Measurements from ENCODE around the gene CACNA2D3.

The CACNA2D3 gene

DNA sequence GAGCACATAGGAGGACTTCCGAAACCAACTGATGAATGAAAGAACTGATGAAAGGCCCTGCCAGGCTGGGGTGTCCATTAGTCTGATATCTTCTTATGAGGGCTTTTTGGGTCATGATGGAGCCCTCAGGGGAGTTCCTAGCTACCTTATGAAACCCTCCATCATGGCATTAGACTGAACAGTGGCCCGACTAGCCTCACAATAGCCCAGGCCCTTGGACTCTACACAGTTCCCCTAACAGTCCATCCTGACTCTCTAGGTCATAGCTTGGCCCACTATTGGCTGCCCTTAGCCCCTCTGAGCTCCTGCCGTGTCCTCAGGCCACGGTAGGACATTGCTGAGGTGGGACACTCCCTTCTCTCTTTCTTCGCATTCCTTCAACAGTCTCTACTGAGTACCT lies 365.9 kb downstream of the CACNA2D3 start:
- H3K14ac ChIP-seq (ENCODE audit: low read length) = no peak overlapping the region
- no peak overlapping the region for H3K18ac ChIP-seq (ENCODE audit: low read length)
- WGBS, 2 donors (ENCODE audit: extremely low coverage in 2 of 2, insufficient read length in 2 of 2, insufficient replicate concordance in 1 of 2) = no CpG with 5 or more reads among the region's 5 CpGs
- H2AK5ac ChIP-seq (ENCODE audit: low read depth, low read length) = no peak overlapping the region
- no peak overlapping the region for H3K9ac ChIP-seq (ENCODE audit: low read depth, low read length, poor library complexity)
- DNase-seq (ENCODE audit: low spot score) = no peak
- no peaks in the 10 kb centered on the region for H3K36me3 ChIP-seq (replicated peaks in 1 of 2; ENCODE audit: control insufficient read depth in 2 of 2, insufficient read depth in 2 of 2, low read length in 2 of 2)
- H2BK120ac ChIP-seq (ENCODE audit: low read depth, low read length) = no peak overlapping the region
- H3K23ac ChIP-seq (ENCODE audit: low read depth, low read length, poor library complexity) = no peak overlapping the region
- H3K27me3 ChIP-seq (ENCODE audit: control insufficient read depth in 3 of 3, insufficient read depth in 3 of 3, low read depth in 1 of 3, low read length in 3 of 3) = no peaks in the 10 kb centered on the region
- no peak overlapping the region for H2BK5ac ChIP-seq (ENCODE audit: low read length)
- H3K27ac ChIP-seq (replicated peaks; ENCODE audit: low read length) = no peak overlapping the region
- H2BK15ac ChIP-seq (ENCODE audit: low read length) = no peak overlapping the region
- peaks cover 0 to 5% of the 10 kb centered on the region in 2 donors for H3K4me1 ChIP-seq (ENCODE audit: control insufficient read depth in 2 of 2, insufficient read depth in 1 of 2, low read depth in 1 of 2, low read length in 2 of 2)
- H3K4me3 ChIP-seq (ENCODE audit: low read length in 2 of 2) = no peak overlapping the region
- no peak overlapping the region for H2BK12ac ChIP-seq (ENCODE audit: low read length)
- H4K91ac ChIP-seq (ENCODE audit: low read depth, low read length, poor library complexity) = no peak overlapping the region
- no peaks in the 10 kb centered on the region for H3K9me3 ChIP-seq (replicated peaks in 1 of 2; ENCODE audit: control insufficient read depth in 2 of 2, insufficient read depth in 1 of 2, low read depth in 1 of 2, low read length in 2 of 2)
- no peak overlapping the region for H3K4me2 ChIP-seq (ENCODE audit: insufficient read depth, low read length, poor library complexity, severe bottlenecking)
- H4K8ac ChIP-seq (ENCODE audit: low read depth, low read length) = no peak overlapping the region
- H2AFZ ChIP-seq (ENCODE audit: low read length) = no peak overlapping the region
- no peaks in the 10 kb centered on the region for H3K79me1 ChIP-seq (ENCODE audit: low read depth, low read length)
- no peak overlapping the region for H3K4ac ChIP-seq (ENCODE audit: low read length)

DNA sequence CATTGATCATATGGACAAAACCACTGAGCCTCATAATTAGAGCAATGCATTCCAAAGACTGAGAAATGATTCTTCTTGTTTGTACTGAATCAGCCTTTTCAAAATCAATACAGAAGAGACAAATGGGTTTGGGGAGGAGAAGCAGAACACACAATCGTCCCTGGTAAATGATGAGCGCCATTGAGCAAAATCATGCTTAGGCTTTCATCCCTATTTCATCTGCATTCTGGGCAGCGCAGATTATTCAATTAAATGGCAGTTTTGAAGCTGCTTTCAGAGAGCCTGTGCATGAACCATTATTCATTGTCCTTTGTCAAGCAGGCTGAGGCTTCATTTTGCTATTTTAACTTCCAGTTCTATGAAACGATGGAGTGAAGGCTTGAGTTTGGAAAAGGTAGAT lies 371.9 kb downstream of the CACNA2D3 start:
- H3K4ac ChIP-seq (ENCODE audit: low read length) = no peak overlapping the region
- H3K9ac ChIP-seq (ENCODE audit: low read depth, low read length, poor library complexity) = no peak overlapping the region
- no peak overlapping the region for H3K27ac ChIP-seq (replicated peaks; ENCODE audit: low read length)
- no peak overlapping the region for H3K4me2 ChIP-seq (ENCODE audit: insufficient read depth, low read length, poor library complexity, severe bottlenecking)
- no peak overlapping the region for H2AK5ac ChIP-seq (ENCODE audit: low read depth, low read length)
- H2AFZ ChIP-seq (ENCODE audit: low read length) = no peak overlapping the region
- no peak overlapping the region for H2BK12ac ChIP-seq (ENCODE audit: low read length)
- H3K23ac ChIP-seq (ENCODE audit: low read depth, low read length, poor library complexity) = no peak overlapping the region
- peaks cover 0 to 2% of the 10 kb centered on the region in 2 donors for H3K9me3 ChIP-seq (replicated peaks in 1 of 2; ENCODE audit: control insufficient read depth in 2 of 2, insufficient read depth in 1 of 2, low read depth in 1 of 2, low read length in 2 of 2)
- H3K79me1 ChIP-seq (ENCODE audit: low read depth, low read length) = no peaks in the 10 kb centered on the region
- H4K91ac ChIP-seq (ENCODE audit: low read depth, low read length, poor library complexity) = no peak overlapping the region
- no peak overlapping the region for H2BK120ac ChIP-seq (ENCODE audit: low read depth, low read length)
- no peaks in the 10 kb centered on the region for H3K4me1 ChIP-seq (ENCODE audit: control insufficient read depth in 2 of 2, insufficient read depth in 1 of 2, low read depth in 1 of 2, low read length in 2 of 2)
- no peak overlapping the region for H2BK5ac ChIP-seq (ENCODE audit: low read length)
- H4K8ac ChIP-seq (ENCODE audit: low read depth, low read length) = no peak overlapping the region
- no peak overlapping the region for H3K4me3 ChIP-seq (ENCODE audit: low read length in 2 of 2)
- no peak overlapping the region for H3K18ac ChIP-seq (ENCODE audit: low read length)
- no peak overlapping the region for H3K14ac ChIP-seq (ENCODE audit: low read length)
- no peak for DNase-seq (ENCODE audit: low spot score)
- no peaks in the 10 kb centered on the region for H3K27me3 ChIP-seq (ENCODE audit: control insufficient read depth in 3 of 3, insufficient read depth in 3 of 3, low read depth in 1 of 3, low read length in 3 of 3)
- no peaks in the 10 kb centered on the region for H3K36me3 ChIP-seq (replicated peaks in 1 of 2; ENCODE audit: control insufficient read depth in 2 of 2, insufficient read depth in 2 of 2, low read length in 2 of 2)
- H2BK15ac ChIP-seq (ENCODE audit: low read length) = no peak overlapping the region
- WGBS, 2 donors (ENCODE audit: extremely low coverage in 2 of 2, insufficient read length in 2 of 2, insufficient replicate concordance in 1 of 2) = no CpG with 5 or more reads among the region's 4 CpGs

DNA sequence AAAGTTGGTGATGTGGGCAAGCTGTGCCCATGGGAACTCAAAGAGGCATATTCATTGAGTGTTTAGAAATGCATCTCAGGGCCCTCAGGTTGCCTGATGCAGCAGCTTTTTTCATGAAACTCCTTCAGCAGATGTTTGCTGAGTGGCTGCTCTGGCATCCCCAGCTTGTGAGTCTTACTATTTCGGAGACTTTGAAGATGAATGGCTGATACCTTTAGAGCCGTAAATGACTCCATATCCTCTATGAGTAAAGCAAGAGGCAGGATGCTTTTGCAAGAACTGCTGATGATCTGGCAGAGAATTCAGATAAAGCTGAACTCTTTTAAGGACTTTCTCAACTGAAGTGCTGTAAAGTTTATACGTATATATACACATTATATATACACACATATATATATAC lies 384.3 kb downstream of the CACNA2D3 start:
- Histone ChIP-seq H3K9me3 (replicated peaks in 1 of 2; ENCODE audit: control insufficient read depth in 2 of 2, insufficient read depth in 1 of 2, low read depth in 1 of 2, low read length in 2 of 2) (no peaks in the 10 kb centered on the region), H3K79me1 (ENCODE audit: low read depth, low read length) (no peaks in the 10 kb centered on the region), H2AK5ac (ENCODE audit: low read depth, low read length) (no peak overlapping the region), H3K27me3 (ENCODE audit: control insufficient read depth in 3 of 3, insufficient read depth in 3 of 3, low read depth in 1 of 3, low read length in 3 of 3) (no peaks in the 10 kb centered on the region), H4K91ac (ENCODE audit: low read depth, low read length, poor library complexity) (no peak overlapping the region), H3K14ac (ENCODE audit: low read length) (no peak overlapping the region), H3K9ac (ENCODE audit: low read depth, low read length, poor library complexity) (no peak overlapping the region), H3K4me3 (ENCODE audit: low read length in 2 of 2) (no peak overlapping the region), H3K27ac (replicated peaks; ENCODE audit: low read length) (no peak overlapping the region), H2AFZ (ENCODE audit: low read length) (no peak overlapping the region), H2BK5ac (ENCODE audit: low read length) (no peak overlapping the region), H3K18ac (ENCODE audit: low read length) (no peak overlapping the region), H2BK120ac (ENCODE audit: low read depth, low read length) (no peak overlapping the region), H3K4ac (ENCODE audit: low read length) (no peak overlapping the region), H3K4me1 (ENCODE audit: control insufficient read depth in 2 of 2, insufficient read depth in 1 of 2, low read depth in 1 of 2, low read length in 2 of 2) (no peaks in the 10 kb centered on the region), H3K36me3 (replicated peaks in 1 of 2; ENCODE audit: control insufficient read depth in 2 of 2, insufficient read depth in 2 of 2, low read length in 2 of 2) (no peaks in the 10 kb centered on the region), H2BK12ac (ENCODE audit: low read length) (no peak overlapping the region), H2BK15ac (ENCODE audit: low read length) (no peak overlapping the region), H4K8ac (ENCODE audit: low read depth, low read length) (no peak overlapping the region), H3K4me2 (ENCODE audit: insufficient read depth, low read length, poor library complexity, severe bottlenecking) (no peak overlapping the region), H3K23ac (ENCODE audit: low read depth, low read length, poor library complexity) (no peak overlapping the region)
- DNase-seq (ENCODE audit: low spot score) = no peak
- no CpG with 5 or more reads among the region's 3 CpGs for WGBS, 2 donors (ENCODE audit: extremely low coverage in 2 of 2, insufficient read length in 2 of 2, insufficient replicate concordance in 1 of 2)

DNA sequence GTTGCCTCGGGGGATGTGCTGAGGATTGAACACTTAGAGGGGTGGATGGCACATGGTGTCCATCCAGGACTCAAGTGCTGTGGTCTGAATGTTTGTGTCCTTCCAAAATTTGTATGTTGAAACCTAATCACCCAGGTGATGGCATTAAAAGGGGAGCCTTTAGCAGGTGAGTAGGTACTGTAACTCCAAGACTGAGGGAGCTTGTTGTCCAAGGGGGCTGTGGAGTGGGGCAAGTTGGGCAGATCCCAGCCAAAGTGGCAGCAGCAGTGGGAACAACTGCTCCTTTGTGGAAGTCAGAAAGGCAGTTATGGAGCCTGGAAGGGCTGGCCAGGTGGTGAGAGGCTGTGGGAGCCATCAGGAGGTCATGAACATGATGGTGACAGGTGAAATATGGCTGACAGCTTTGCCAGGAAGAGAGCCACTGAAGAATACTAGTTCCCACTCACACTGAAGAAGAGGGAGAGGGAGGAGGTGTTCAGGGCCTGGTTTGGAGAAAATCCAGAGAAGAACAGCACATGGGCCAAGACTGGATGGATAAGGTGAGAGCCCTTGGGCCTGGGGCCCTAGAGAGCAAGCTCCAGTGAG lies 385.6 kb downstream of the CACNA2D3 start:
- Histone ChIP-seq H2BK120ac (ENCODE audit: low read depth, low read length) (no peak overlapping the region), H4K91ac (ENCODE audit: low read depth, low read length, poor library complexity) (no peak overlapping the region), H3K9me3 (replicated peaks in 1 of 2; ENCODE audit: control insufficient read depth in 2 of 2, insufficient read depth in 1 of 2, low read depth in 1 of 2, low read length in 2 of 2) (no peaks in the 10 kb centered on the region), H3K4me2 (ENCODE audit: insufficient read depth, low read length, poor library complexity, severe bottlenecking) (no peak overlapping the region), H2AFZ (ENCODE audit: low read length) (no peak overlapping the region), H3K9ac (ENCODE audit: low read depth, low read length, poor library complexity) (no peak overlapping the region), H3K4ac (ENCODE audit: low read length) (no peak overlapping the region), H4K8ac (ENCODE audit: low read depth, low read length) (no peak overlapping the region), H3K4me3 (ENCODE audit: low read length in 2 of 2) (no peak overlapping the region), H3K4me1 (ENCODE audit: control insufficient read depth in 2 of 2, insufficient read depth in 1 of 2, low read depth in 1 of 2, low read length in 2 of 2) (no peaks in the 10 kb centered on the region), H2BK12ac (ENCODE audit: low read length) (no peak overlapping the region), H3K18ac (ENCODE audit: low read length) (no peak overlapping the region), H2BK15ac (ENCODE audit: low read length) (no peak overlapping the region), H2BK5ac (ENCODE audit: low read length) (no peak overlapping the region), H2AK5ac (ENCODE audit: low read depth, low read length) (no peak overlapping the region), H3K27ac (replicated peaks; ENCODE audit: low read length) (no peak overlapping the region), H3K36me3 (replicated peaks in 1 of 2; ENCODE audit: control insufficient read depth in 2 of 2, insufficient read depth in 2 of 2, low read length in 2 of 2) (no peaks in the 10 kb centered on the region), H3K23ac (ENCODE audit: low read depth, low read length, poor library complexity) (no peak overlapping the region), H3K79me1 (ENCODE audit: low read depth, low read length) (no peaks in the 10 kb centered on the region), H3K27me3 (ENCODE audit: control insufficient read depth in 3 of 3, insufficient read depth in 3 of 3, low read depth in 1 of 3, low read length in 3 of 3) (no peaks in the 10 kb centered on the region), H3K14ac (ENCODE audit: low read length) (no peak overlapping the region)
- WGBS, 2 donors (ENCODE audit: extremely low coverage in 2 of 2, insufficient read length in 2 of 2, insufficient replicate concordance in 1 of 2) = no CpG with 5 or more reads among the region's 1 CpG
- DNase-seq (ENCODE audit: low spot score) = no peak

Data from neuronal stem cell (in vitro differentiated cells).